HG03175 (cell line): Measurements from ENCODE around the gene PLEKHG4B.
A peak's percentile ranks its signal among the peaks of the same experiment; 100 is the strongest.
"Not testable (repeated sequence)": the region's sequence is repeated elsewhere in the genome, so short reads cannot be mapped to it uniquely, and the experiment has no call there.

Source experiments
- ATAC-seq: cut with Tn5 transposase; IDR thresholded peaks from one replicate; pipeline ENCODE4 v1.9.1; 2021; ENCODE audit warnings: mild to moderate bottlenecking, moderate library complexity; ENCODE audit not compliant: unreplicated experiment

The PLEKHG4B gene

DNA sequence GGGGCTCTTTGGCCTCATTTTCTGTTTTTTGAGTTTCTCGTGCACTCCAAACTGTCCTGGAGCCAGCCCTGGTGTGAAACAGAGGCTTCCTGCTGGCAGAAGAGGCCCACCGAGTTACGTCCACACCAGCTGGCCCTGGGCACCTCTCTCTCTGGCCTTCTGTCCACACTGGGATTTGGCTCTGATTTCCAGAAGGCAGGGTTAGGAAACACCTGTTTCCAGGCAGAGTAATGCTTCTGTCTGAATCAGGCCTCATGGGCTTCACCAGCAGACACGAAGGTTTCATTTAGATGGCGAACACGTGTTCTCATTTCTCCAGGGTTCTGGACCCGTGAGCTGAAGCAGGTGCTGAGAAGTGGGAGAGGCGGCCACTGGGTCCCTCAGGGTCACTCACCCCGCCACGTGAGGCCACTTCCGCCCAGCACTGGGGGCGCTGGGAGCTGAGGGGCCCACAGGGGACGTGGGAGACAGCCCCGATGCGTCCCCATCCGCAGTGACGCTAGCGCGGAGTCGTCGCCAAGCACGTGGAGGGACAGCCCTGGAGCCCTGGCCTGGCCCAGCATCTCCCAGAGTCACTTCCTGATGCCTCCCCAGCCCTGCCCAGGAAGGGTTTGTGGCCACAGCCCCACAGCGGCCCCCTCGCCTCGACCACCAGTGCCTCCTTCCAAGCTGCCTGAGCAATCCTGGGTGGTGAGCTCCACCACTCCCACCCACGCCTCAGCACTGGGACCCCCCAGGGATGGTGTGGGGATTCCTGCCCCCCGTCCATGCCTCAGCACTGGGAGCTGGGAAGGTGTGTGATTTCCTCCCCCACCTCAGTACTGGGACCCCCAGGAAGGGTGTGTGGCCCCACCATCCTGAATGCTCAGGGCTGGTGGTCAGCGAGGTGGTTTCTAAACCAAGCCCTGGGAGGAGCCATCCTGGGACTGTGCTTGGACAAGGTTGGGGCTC lies 94.4 kb downstream of the PLEKHG4B start:
- no peak for ATAC-seq

DNA sequence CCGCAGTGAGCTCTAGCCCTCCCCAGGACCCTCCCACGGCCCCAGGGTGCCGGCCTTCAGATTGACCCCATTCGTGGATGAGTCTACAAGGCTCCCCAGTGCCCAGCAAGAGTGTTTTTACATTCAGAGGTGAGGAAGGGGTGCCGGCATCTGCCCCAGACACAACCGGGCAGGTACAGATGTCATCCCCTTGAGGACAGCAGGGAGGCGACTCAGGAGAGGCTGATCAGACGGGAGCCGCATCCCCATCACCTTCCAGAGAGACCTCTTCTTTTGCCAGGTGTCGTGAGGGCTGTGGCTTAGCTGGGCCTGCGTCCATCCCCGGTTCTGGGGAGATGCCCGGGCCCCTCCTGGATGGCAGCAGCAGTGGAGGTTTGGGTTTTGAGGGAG lies 95.1 kb downstream of the PLEKHG4B start:
- no peak for ATAC-seq

DNA sequence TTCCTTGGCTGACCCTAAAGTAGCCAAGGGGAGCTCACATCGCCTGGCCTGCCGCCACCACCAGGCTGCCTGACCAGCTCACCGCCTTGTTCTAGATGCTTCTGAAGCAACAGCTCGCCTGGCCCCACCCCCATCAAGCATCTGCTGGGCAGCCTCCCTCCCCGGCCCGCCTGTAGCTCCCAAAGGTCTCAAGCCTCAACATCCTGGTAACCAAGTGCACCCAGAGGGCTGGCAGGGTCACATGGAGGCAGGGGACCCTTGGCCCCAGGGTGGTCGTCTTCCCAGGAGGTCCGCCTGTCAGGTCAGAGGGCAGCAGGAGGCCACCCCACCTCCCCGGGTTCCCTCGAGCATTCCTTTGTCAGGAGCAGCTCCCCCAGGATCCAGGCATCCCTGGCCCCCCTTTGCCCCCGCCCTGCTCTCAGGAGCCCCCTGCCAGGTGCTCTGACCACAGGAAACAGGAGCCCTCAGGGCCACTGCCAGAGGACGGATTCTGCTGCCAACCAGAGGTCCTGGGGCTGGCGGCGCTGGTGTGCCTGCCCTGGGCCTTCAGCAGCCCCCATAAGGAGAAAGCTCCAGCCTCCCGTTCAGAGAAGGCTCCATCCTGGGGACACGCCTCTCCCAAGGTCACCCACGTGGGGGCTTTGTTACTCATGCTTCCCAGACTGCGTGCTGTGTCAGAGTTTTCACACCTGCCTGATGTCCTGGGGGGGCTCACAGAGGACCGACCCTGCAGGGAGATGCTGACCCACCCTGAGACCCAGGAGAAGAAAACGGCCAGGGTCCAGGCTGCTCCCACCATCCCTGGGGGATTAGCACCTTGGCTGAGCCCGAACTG lies 95.9 kb downstream of the PLEKHG4B start:
- no peak for ATAC-seq

DNA sequence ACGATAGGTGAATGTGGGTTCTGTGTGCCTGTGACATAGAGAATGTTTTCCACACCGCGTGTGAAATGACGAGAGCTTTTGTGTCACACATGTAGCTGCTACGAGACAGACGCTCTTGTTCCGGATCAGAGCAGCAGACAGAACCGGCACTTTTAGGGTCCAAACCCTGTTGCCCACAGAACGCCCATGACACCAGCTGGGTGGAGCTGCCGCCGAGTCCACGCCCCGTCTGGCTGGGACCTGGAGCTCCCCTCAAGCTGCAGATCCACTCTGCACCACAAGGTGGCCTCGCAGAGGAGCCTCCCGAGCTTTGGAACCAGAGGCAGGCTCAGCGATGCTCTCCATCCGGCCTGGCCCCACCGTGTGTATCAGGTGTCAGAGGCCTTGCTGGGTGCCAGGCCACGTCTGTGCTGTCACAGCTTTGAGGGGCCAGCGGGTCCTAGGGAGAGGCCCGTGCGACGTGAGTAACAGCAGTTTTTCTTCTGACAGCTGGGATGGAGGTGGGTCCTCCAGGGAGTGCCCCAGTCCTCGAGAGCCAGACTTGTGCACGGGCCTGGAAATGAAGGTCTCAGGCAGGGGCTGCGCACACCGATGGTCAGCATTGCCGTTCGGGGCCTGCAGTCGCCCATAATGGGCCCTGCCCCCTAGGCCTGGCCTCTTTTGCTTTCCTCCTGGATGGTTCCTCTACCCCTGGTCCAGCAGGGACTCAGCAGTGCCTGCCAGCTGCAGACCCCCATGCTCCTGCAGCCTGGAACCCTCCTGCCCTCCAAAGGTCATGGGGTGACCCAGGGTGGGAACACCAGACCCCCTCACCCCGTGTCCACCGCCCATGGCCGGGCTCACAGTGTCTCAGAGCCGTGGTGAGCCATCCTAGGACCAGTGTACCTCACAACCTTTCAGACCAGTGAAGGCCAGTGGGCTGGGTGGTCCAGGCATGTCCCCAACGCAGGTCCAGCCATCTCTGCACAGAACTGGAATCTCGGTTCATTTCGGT lies 96.8 kb downstream of the PLEKHG4B start:
- peak; percentile 87 for ATAC-seq

DNA sequence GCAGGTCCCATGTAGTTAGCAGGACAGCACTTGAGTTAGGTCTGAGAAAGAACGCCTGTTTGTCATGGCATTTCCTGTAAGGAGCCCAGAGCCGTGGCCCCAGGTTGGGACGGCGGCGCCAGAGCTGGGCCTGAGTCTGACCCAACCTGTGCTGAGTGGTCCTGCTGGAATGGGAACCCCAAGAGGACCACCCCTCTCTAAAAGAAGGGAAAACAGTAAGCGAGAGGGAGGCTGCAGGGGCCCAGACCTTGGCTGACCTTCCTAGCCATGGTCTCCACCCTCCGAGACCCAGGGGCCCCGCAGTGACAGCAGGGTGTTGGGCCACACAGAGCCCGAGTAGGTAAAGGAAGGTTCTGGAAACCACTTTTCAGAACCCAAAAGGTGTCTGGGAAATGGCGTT lies 97.5 kb downstream of the PLEKHG4B start:
- ATAC-seq, result no peak

DNA sequence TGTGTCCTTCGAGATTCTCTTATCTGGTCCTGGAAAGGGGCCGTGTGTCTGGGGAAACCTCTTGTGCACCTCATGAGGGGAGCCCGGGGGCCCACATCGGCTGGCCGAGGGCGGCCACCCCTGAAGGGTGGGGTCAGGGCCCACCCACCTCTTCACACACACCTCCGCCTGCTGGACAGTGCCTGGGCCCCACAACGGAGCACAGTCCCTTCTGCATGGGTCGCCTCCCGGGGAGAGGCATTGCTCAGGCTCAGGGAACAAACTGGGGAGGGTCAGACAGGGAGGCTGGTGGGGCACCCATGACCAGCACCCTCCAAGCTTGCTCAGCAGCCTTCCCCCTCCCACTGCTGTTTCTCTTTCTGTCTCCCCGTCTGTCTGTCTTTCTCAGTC lies 98.0 kb downstream of the PLEKHG4B start:
- ATAC-seq, result no peak

DNA sequence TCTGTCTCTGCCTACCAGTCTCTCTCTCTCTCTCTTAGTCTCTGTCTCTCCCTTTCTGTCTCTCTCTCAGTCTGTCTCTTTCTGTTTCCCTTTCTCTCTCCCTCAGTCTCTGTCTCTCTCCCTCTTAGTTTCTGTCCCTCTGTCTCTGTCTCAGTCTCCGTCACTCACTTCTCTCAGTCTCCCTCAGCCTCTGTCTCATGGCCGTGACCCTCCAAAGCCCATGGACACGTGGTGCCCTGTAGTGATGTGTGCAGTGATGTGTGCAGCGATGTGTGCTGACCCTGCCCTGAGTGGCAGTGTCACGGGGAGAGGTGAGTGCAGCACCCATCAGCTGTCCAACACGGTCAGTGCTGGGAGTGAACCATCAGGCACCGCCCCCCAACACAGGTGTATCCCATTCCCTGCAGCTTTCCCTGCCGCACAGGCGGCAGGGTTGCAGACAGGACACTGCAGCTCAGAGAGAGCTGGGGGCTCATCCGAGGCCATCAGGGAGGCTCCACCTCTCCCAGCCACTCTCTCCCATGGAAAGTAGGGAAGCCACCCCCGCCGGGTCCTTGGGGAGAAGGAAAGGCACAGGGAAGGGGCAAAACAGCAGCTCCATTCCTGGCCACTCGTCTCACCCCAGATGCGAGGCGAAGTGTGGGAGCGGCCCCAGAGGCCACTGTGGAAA lies 98.5 kb downstream of the PLEKHG4B start:
- no peak for ATAC-seq

DNA sequence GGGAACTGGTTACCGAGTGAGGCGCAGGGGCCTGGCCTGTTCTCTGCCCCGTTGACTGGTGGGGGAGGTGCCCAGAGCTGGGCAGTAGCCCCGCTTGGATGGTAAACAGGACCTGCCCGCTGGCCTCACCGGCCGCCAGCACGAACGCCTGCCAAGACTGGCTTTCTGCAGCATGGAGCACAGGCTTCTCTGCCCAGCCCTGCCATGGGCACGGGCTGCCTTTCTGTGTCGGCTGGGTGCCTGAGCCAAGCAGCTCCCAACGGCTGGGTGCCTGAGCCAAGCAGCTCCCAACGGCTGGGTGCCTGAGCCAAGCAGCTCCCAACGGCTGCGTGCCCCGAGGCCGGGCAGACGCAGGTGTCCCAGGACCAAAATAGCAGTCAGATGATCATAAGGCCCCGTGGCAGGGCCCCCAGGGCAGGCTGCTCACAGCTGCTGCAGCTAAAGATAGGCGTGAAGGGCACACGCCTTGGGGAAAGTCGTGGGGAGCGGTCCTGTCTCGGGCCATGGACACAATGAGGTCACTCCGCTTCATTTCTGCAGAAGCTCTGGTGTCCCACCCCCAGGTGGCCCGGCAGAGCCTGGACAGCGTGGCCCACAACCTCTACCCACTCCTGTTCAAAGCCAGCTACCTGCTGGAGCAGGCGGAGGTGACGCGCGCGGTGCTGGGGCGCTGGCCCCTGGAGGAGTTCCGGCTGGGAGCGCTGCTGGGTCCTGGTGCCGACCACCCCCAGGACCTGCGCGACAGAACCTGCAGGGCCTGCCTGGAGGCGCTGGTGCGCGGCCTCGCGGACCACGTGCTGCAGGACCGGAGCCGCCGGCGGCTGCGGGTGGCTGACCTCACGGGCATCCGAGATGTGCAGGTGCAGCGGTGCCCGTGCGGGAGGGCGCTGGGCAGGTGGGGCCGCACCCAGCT lies 99.3 kb downstream of the PLEKHG4B start, which contains the start of gene LRRC14B:
TSS of gene LRRC14B (plus strand) at position 460 of the 913 bp plus-strand sequence. CDS start at position 504, 44 bp downstream.
- ATAC-seq, result no peak

DNA sequence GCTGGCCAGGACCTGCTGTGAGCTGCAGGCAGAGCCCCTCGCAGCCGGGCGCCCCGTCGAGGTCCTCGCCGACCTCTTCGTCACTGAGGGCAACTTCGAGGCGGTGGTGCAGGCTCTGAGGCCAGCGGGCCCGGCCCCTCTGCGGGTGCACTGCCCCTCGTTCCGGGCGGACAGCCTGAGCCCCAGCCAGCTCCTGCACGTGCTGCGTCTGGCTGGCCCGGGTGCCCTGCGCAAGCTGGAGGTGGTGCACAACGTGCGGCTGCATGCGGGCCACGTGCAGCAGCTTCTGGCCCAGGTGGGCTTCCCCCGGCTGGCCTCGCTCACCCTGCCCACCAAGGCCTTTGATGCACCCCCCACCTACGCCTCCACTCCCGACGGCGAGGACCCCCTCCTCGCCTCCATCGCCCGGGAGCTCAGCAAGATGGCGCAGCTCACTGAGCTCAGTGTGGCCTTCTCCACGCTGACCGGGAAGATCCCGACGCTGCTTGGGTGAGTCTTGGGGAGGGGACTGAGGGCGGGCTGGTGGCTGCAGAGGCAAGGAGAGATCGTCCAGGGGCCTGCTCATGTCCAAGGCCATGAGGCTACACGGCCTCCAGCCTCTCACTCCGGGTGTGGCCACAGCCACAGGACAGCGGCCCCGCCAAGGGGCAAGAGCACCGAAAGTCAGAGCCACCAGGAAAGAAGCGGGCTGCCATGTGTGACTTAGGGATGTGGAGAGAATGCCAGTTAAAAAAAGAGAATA lies 100.2 kb downstream of the PLEKHG4B start:
- ATAC-seq, result no peak

DNA sequence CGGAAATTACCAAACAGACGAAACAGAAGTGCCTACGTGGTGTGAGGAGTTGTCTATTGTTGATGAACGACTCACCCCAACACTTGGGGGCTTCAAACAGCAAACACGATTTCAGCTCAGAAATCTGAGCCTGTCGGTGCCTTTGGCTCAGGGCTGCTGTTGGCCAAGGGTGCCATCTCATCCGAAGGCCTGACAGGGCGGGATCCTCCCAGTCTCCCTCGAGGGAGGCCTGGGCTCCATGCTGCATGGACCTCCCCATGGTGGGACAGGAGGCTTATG lies 100.7 kb downstream of the PLEKHG4B start:
- ATAC-seq, result no peak

DNA sequence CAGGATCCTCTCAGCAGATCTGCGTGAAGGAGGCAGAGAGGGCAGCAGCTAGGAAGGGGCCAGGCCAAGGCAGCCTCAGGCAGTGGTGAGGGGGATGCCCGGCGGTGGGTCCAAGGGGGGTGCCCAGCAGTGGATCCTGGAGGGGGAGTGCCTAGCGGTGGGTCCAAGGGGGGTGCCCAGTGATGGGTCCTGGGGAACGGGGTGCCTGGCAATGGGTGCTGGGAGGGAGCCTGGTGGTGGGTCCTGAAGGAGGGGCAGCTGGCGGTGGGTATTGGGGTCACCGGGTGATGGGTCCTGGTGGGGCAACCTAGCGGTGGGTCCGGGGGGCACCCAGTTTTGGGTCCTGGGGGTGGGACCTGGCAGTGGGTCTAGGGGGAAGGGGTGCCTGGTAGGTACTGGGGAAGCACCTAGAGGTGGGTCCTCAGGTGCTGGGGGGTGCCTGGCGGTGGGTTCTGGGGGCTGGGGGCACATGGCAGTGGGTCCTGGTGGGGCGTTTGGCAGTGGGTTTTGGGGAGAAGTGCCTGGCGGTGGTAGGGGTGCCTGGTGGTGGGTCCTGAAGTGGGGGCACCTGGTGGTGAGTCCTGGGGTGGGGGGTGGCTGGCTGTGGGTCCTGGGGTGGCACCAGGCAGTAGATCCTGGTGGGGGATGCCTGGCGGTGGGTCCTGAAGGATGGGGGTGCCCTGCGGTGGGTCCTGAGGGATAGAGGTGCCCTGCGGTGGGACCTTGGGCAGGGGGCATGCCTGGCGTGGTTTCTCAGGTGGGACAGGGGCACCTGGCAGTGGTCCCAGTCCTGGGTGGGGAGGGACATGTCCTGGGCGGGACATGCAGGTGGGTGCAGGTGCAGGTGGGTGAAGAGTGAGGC lies 101.2 kb downstream of the PLEKHG4B start:
- ATAC-seq, result no peak

DNA sequence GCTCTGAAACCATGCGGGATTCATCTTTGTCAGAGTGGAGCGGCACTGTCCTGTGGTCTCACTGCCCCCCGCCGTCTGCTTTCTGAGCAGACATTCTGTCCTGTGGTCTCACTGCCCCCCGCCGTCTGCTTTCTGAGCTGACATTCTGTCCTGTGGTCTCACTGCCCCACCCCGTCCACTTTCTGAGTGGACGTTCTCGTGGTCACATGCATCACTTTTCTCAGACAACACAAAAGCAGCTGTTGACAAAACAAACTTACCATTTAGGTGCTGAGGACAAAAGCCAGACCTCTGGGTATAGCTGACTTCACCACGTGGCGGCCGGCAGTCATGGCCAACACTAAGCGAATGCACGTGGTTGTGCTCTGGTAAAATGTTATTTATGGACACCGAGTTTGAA lies 102.1 kb downstream of the PLEKHG4B start:
- no peak for ATAC-seq

DNA sequence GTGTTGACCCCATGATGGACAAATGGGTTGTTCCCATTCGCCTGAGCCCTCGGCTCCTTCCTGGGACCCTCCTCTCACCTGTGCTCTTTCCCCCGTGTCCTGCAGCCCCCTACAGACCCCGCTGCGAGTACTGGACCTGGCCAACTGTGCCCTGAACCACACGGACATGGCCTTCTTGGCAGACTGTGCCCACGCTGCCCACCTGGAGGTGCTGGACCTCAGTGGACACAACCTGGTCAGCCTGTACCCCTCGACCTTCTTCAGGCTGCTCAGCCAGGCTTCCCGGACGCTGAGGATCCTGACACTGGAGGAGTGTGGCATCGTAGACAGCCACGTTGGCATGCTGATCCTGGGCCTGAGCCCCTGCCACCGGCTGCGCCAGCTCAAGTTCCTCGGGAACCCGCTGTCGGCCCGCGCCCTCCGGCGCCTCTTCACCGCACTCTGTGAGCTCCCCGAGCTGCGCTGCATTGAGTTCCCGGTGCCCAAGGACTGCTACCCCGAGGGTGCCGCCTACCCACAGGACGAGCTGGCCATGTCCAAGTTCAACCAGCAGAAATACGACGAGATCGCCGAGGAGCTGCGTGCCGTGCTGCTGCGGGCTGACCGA lies 102.7 kb downstream of the PLEKHG4B start:
- ATAC-seq, result no peak

DNA sequence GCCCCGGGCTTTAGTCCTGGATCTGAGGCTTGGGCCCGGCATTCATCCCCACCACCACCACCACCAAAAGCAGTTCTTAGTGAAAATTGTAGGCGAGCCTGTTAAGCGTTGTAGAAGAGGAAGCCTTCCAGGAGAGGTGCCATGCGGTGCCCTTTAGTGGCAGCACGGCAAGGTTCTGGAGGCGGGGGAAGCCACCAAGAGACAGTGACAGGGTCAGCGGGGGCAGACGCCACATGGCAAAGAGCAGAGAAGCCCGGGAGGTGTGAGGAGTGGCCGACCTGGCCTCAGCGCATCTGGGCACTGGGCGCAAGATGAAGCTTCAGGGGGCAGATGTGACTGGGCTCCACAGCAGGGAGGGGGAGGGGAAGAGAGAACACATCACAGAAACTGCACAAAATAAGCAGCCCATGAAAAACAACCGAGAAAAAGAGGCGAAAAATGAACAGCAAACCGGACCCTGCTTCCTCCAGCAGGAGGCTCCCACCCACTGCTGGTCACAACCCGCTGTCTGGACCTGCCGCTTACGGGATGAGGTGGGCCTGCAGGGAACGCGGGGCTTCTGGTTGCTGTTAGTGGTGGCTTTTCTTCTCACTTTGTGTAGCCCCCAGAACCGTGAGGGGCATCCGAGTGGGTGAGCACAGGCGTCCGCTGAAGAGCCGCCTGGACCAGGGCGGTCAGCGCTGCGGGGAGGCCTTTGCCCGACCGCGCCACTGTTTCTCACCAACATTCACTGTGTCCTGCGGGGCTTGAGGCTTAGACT lies 103.6 kb downstream of the PLEKHG4B start:
- no peak for ATAC-seq

DNA sequence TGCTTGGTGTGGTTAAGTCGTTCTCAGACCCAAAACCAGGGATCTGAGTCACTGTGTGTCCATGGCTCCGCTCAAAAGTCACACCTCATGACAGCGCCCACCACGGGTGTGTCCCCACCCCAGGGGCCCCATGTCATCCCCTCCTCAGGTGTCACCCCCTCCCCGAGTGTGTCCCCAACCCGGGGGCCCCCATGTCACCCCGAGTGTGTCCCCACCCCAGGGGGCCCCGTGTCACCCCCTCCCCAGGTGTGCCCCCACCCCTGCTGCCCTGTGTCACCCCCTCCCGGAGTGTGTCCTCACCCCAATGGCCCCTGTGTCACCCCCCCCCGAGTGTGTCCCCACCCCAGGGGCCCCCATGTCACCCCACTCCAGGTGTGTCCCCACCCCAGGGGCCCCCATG lies 104.4 kb downstream of the PLEKHG4B start:
- no peak for ATAC-seq

DNA sequence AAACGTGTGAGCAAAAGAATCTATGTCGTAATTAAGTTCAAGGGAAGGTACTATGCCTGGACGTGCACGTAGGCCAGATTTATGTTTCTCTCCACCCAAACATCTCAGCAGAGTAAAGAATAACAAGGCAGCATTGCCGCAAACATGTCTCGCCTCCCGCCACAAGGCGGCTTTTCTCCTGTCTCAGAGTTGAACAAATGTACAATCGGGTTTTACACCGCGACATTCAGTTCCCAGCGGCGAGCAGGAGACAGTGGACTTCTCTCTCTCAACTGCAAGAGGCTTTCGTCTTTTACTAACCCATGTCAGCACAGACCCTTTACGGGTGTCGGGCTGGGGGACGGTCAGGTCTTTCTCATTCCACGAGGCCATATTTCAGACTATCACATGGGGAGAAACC lies 105.1 kb downstream of the PLEKHG4B start:
- not testable (repeated sequence) for ATAC-seq
